Osteocyte (in vitro differentiated cells): ENCODE measurements around the gene TEDC1. TPM values are rescaled to one million over a fixed set of nuclear protein-coding genes. Genes with fewer than 3 reads are reported as not detected.
A peak's percentile ranks its signal among the peaks of the same experiment; 100 is the strongest.

Experiments used
- DNase-seq: peaks from one replicate; pipeline ENCODE4 v3.0.0; 2021; ENCODE audit warnings: mixed read lengths; ENCODE audit not compliant: unreplicated experiment; ENCODE audit errors: extremely low spot score
- H3K27ac Mint-ChIP-seq: one replicate; pipeline ENCODE4 v1.8.0; 2021; ENCODE audit warnings: mild to moderate bottlenecking, mixed read lengths; ENCODE audit not compliant: unreplicated experiment
- H3K27me3 Mint-ChIP-seq: one replicate; pipeline ENCODE4 v1.8.0; 2021; ENCODE audit warnings: mixed read lengths; ENCODE audit not compliant: unreplicated experiment
- H3K36me3 Mint-ChIP-seq: one replicate; pipeline ENCODE4 v1.8.0; 2021; ENCODE audit warnings: mixed read lengths; ENCODE audit not compliant: unreplicated experiment
- H3K4me1 Mint-ChIP-seq: one replicate; pipeline ENCODE4 v1.8.0; 2021; ENCODE audit warnings: mixed read lengths; ENCODE audit not compliant: unreplicated experiment
- H3K4me3 Mint-ChIP-seq: one replicate; pipeline ENCODE4 v1.8.0; 2021; ENCODE audit warnings: mild to moderate bottlenecking, moderate library complexity, mixed read lengths; ENCODE audit not compliant: unreplicated experiment
- H3K9me3 Mint-ChIP-seq: one replicate; pipeline ENCODE4 v1.8.0; 2021; ENCODE audit warnings: mixed read lengths; ENCODE audit not compliant: unreplicated experiment
- CTCF ChIP-seq: fragments of 200-600 bp; sonication (generic); IDR thresholded peaks from 2 replicates; pipeline ENCODE4 v1.5.0; 2021; ENCODE audit warnings: antibody characterized with exemption, mild to moderate bottlenecking, moderate library complexity
- total RNA-seq: library from RNA; stranded (reverse); gene quantifications from 2 replicates; pipeline ENCODE4 v1.2.1, GENCODE V29; 2021

The TEDC1 gene
- total RNA-seq, 1 donor from 2014 or later = 11.0 TPM

- peak overlapping the region; percentile 65 for H3K4me3 Mint-ChIP-seq
- H3K27ac Mint-ChIP-seq = peak overlapping the region; percentile 100
- no peaks in the 10 kb centered on the region for H3K27me3 Mint-ChIP-seq
- no peaks in the 10 kb centered on the region for H3K9me3 Mint-ChIP-seq
- DNase-seq = peak; percentile 98
- H3K4me1 Mint-ChIP-seq = peaks cover 65% of the 10 kb centered on the region
- TF ChIP-seq CTCF = peak; percentile 6
- H3K36me3 Mint-ChIP-seq = peaks cover 2% of the 10 kb centered on the region
These were observed 9.1 kb upstream of the TEDC1 start for GRCh38 chr14:105481886-105482457.

DNA sequence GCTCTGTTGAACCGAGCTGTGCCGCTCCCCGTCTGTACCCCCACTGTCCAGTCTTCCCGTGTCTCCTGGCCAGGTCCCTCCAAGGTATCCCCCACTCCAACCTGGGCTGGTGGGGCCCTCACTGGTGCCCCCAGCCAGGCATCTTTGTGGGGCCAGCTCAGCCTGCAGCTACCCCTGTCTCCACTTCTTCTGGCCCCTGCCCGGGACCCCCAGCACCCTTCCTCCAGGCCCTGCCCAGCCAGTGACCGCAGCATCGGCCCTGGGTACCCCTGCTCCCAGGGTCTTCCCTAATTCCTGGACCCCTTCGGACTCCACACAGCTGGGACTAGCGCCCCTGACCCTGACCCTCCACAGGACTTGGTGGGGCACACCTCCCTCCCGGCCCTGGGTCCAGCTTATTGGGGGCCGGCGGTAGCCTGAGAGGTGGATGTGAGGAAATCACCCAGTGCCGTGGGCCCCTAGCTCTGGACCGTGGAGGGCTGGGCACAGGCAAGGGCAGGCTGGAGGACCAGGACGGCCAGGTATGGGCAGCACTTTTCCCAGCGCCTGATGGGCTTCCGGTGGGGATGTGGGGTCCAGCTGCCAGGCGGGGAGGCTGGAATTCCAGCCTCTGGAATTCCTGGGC, 8.4 kb upstream of the TEDC1 start:
- Mint-ChIP-seq H3K27ac (peak overlapping the region; percentile 100), H3K27me3 (no peaks in the 10 kb centered on the region), H3K9me3 (no peaks in the 10 kb centered on the region), H3K4me1 (peaks cover 60% of the 10 kb centered on the region), H3K36me3 (peaks cover 2% of the 10 kb centered on the region), H3K4me3 (peak overlapping the region; percentile 63)
- no peak for DNase-seq
- TF ChIP-seq CTCF = no peak

DNA sequence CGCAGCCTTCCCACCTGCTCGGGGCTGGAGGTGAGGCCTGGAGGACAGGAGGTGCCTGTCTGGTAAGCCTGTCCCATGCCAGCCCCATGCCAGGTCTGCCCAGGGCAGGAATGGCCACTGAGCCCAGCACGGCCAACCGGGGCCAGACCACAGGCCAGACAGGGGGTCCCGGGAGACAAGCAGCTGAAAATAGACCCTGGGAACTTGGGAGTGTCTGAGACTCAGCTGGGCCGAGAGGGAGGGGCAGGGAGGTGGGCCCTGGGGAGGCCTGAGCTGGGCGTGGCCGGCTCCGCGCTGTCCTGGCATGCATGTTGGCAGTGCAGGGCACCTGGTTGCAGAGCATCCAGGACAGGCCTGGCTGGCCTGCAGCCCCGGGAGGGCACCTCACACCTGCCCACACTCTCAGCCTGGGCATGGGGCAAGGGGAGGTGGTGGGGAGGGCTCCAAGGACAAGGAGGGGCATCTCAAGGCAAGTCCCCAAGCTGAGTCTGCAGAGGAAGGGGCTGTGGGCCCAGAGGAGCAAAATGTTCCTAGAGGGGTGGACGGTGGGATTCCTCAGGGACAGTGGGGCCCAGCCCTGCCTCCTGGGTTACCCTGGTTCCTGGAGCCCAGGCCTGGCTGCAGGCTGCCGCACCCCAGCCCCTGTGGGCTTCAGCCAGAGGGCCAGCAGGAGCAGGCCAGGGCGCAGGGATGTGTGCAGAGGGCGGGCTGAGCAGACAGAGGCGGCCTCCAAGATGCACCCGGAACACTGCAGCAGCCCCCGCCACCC, 7.6 kb upstream of the TEDC1 start:
- no peak for DNase-seq
- Mint-ChIP-seq H3K36me3 (peaks cover 2% of the 10 kb centered on the region), H3K9me3 (no peaks in the 10 kb centered on the region), H3K27ac (peak overlapping the region; percentile 100), H3K4me3 (peak overlapping the region; percentile 40), H3K4me1 (peaks cover 60% of the 10 kb centered on the region), H3K27me3 (no peaks in the 10 kb centered on the region)
- TF ChIP-seq CTCF = no peak

GRCh38 chr14:105484069-105484996, 6.7 kb upstream of the TEDC1 start:
- Mint-ChIP-seq H3K9me3 (no peaks in the 10 kb centered on the region), H3K27ac (peak overlapping the region; percentile 100), H3K4me1 (peaks cover 64% of the 10 kb centered on the region), H3K4me3 (peak overlapping the region; percentile 2), H3K27me3 (no peaks in the 10 kb centered on the region), H3K36me3 (peaks cover 2% of the 10 kb centered on the region)
- DNase-seq = no peak
- TF ChIP-seq CTCF = no peak
